HEK293 (cell line): ENCODE results near the gene IQCF6.

Source experiments
- CTCF ChIP-seq: fragments of 450-650 bp; formaldehyde crosslinking; IDR thresholded peaks from 2 replicates; pipeline ENCODE4 v1.5.1; 2016; ENCODE audit warnings: missing biosample characterization, missing genetic modification characterization
- KLF8 ChIP-seq: fragments of 450-650 bp; formaldehyde crosslinking; IDR thresholded peaks from 2 replicates; pipeline ENCODE4 v1.5.1; 2016; ENCODE audit warnings: missing biosample characterization, missing genetic modification characterization
- OVOL3 ChIP-seq: fragments of 450-650 bp; formaldehyde crosslinking; IDR thresholded peaks from 2 replicates; pipeline ENCODE4 v1.5.1; 2016; ENCODE audit warnings: missing biosample characterization, missing genetic modification characterization
- SALL2 ChIP-seq: fragments of 450-650 bp; formaldehyde crosslinking; IDR thresholded peaks from 2 replicates; pipeline ENCODE4 v1.5.0; 2017; ENCODE audit warnings: missing biosample characterization, mild to moderate bottlenecking, missing genetic modification characterization, borderline replicate concordance
- SP2 ChIP-seq: fragments of 450-650 bp; formaldehyde crosslinking; IDR thresholded peaks from 2 replicates; pipeline ENCODE4 v1.5.1; 2016; ENCODE audit warnings: missing biosample characterization, missing genetic modification characterization
- ZNF26 ChIP-seq: fragments of 450-650 bp; formaldehyde crosslinking; IDR thresholded peaks from 2 replicates; pipeline ENCODE4 v1.5.1; 2016; ENCODE audit warnings: missing biosample characterization, missing genetic modification characterization
- ZNF274 ChIP-seq, 2 experiments: fragments of 200-500 bp in 1 of 2; fragments of 450-650 bp in 1 of 2; sonication (Bioruptor generic) in 1 of 2; formaldehyde crosslinking in 1 of 2; IDR thresholded peaks; 2 replicates each; pipeline versions ENCODE4 v1.5.1 to v1.6.1; 2014 to 2016; ENCODE audit warnings: borderline replicate concordance in 1 of 2, inconsistent platforms in 1 of 2, low read length in 1 of 2, missing biosample characterization in 1 of 2, missing genetic modification characterization in 1 of 2
- ZNF324 ChIP-seq: fragments of 450-650 bp; formaldehyde crosslinking; IDR thresholded peaks from 2 replicates; pipeline ENCODE4 v1.5.1; 2016; ENCODE audit warnings: missing biosample characterization, missing genetic modification characterization
- ZNF488 ChIP-seq: fragments of 450-650 bp; formaldehyde crosslinking; IDR thresholded peaks from 2 replicates; pipeline ENCODE4 v1.5.1; 2016; ENCODE audit warnings: missing biosample characterization, missing genetic modification characterization
- ZNF623 ChIP-seq: fragments of 450-650 bp; formaldehyde crosslinking; IDR thresholded peaks from 2 replicates; pipeline ENCODE4 v1.5.1; 2016; ENCODE audit warnings: missing biosample characterization, missing genetic modification characterization
- ZNF660 ChIP-seq: fragments of 450-650 bp; IDR thresholded peaks from 2 replicates; pipeline ENCODE4 v1.5.1; 2018; ENCODE audit warnings: missing biosample characterization, mild to moderate bottlenecking, missing genetic modification characterization
- ZNF692 ChIP-seq: fragments of 450-650 bp; formaldehyde crosslinking; IDR thresholded peaks from 2 replicates; pipeline ENCODE4 v1.5.1; 2016; ENCODE audit warnings: missing biosample characterization, missing genetic modification characterization
- ZNF707 ChIP-seq: fragments of 450-650 bp; formaldehyde crosslinking; IDR thresholded peaks from 2 replicates; pipeline ENCODE4 v1.5.1; 2016; ENCODE audit warnings: missing biosample characterization, missing genetic modification characterization

- TF ChIP-seq CTCF (no peak), ZNF623 (tag by site-specific recombination) (no peak), ZNF274 (IDR thresholded peaks at IDR 0.05; ENCODE audit: low read length) (no peak), ZNF274 (tag by site-specific recombination; IDR thresholded peaks at IDR 0.05; ENCODE audit: borderline replicate concordance) (no peak), ZNF660 (no peak), KLF8 (tag by site-specific recombination) (no peak), SP2 (tag by site-specific recombination) (no peak), ZNF26 (tag by site-specific recombination) (no peak), ZNF324 (tag by site-specific recombination) (no peak), ZNF488 (tag by site-specific recombination) (no peak), OVOL3 (tag by site-specific recombination) (no peak), SALL2 (tag by site-specific recombination) (no peak), ZNF692 (tag by site-specific recombination) (no peak), ZNF707 (tag by site-specific recombination) (no peak)
Observed at GRCh38 chr3:51808934-51809333, 29.9 kb upstream of the IQCF6 start.
